Hepatocyte (in vitro differentiated cells): ENCODE measurements around the gene ENTHD1. TPM values are rescaled to one million over a fixed set of nuclear protein-coding genes. Genes with fewer than 3 reads are reported as not detected.

ENCODE experiments used
- DNase-seq: peaks from one replicate; pipeline ENCODE4 v3.0.0-alpha.2; 2016; ENCODE audit warnings: low spot score
- H2AFZ ChIP-seq: fragments of 200-600 bp; sonication (generic); 2 replicates; pipeline ENCODE4 v1.6.0; 2016; ENCODE audit warnings: antibody characterized with exemption, mild to moderate bottlenecking
- H3K27ac ChIP-seq: fragments of 200-600 bp; sonication (generic); 2 replicates; pipeline ENCODE4 v1.5.1; 2016; ENCODE audit warnings: mild to moderate bottlenecking
- H3K27me3 ChIP-seq: fragments of 200-600 bp; sonication (generic); 2 replicates; pipeline ENCODE4 v1.6.1; 2016
- H3K36me3 ChIP-seq: fragments of 200-600 bp; sonication (generic); replicated peaks from 2 replicates; pipeline ENCODE4 v1.5.1; 2016; ENCODE audit warnings: low read depth; ENCODE audit not compliant: insufficient read depth
- H3K4me1 ChIP-seq: fragments of 200-600 bp; sonication (generic); 2 replicates; pipeline ENCODE4 v1.5.1; 2016; ENCODE audit warnings: mild to moderate bottlenecking, moderate library complexity; ENCODE audit not compliant: insufficient read depth
- H3K4me2 ChIP-seq: fragments of 200-600 bp; sonication (generic); 2 replicates; pipeline ENCODE4 v1.6.0; 2016
- H3K4me3 ChIP-seq: fragments of 200-600 bp; sonication (generic); 2 replicates; pipeline ENCODE4 v1.5.1; 2016; ENCODE audit warnings: mild to moderate bottlenecking
- H3K79me2 ChIP-seq: fragments of 200-600 bp; sonication (generic); 2 replicates; pipeline ENCODE4 v1.6.0; 2017; ENCODE audit warnings: mild to moderate bottlenecking
- H3K9me2 ChIP-seq: fragments of 200-600 bp; sonication (generic); replicated peaks from 2 replicates; pipeline ENCODE4 v1.6.0; 2017; ENCODE audit warnings: mild to moderate bottlenecking; ENCODE audit not compliant: insufficient read depth
- H3K9me3 ChIP-seq: fragments of 200-600 bp; sonication (generic); 2 replicates; pipeline ENCODE4 v1.5.1; 2016; ENCODE audit warnings: low read depth, mild to moderate bottlenecking
- H4K20me1 ChIP-seq: fragments of 200-600 bp; sonication (generic); 2 replicates; pipeline ENCODE4 v1.6.0; 2016; ENCODE audit warnings: mild to moderate bottlenecking; ENCODE audit not compliant: insufficient read depth, poor library complexity, severe bottlenecking
- EZH2 ChIP-seq: fragments of 200-600 bp; sonication (generic); IDR thresholded peaks from 2 replicates; pipeline ENCODE4 v1.6.1; 2016; ENCODE audit warnings: antibody characterized with exemption, mild to moderate bottlenecking, borderline replicate concordance
- EZH2phosphoT487 ChIP-seq: fragments of 200-600 bp; sonication (generic); IDR thresholded peaks from one replicate; pipeline ENCODE4 v1.6.1; 2018; ENCODE audit warnings: antibody characterized with exemption, mild to moderate bottlenecking, low read depth, moderate library complexity; ENCODE audit not compliant: unreplicated experiment, severe bottlenecking
- WGBS: methylation state at CpG from one replicate; pipeline ENCODE4 v1.1.6; 2016; ENCODE audit warnings: low lambda C conversion rate; ENCODE audit errors: missing lambda C conversion rate; 5-methylcytosine and 5-hydroxymethylcytosine counted together
- polyA plus RNA-seq: library from polyadenylated mRNA; unstranded; fragments of >200 nt; fragmentation: Nextera tagmentation; extraction: Ambion mirVana; gene quantifications from 2 replicates; pipeline ENCODE4 v1.2.1, GENCODE V29; 2016
- small RNA-seq: library from RNA; depleted of rRNA; stranded (forward); fragments of <200 nt; gene quantifications from one replicate; pipeline ENCODE3, GENCODE V24; 2014
- total RNA-seq: library from RNA; depleted of rRNA; stranded (reverse); fragments of >200 nt; gene quantifications from 2 replicates; pipeline ENCODE4 v1.2.3, GENCODE V29; 2014
- TF ChIP-seq, protein P1 (sequence below): fragments of 200-600 bp; sonication (generic); IDR thresholded peaks from 2 replicates; pipeline ENCODE4 v1.5.1; 2016; ENCODE audit warnings: antibody characterized with exemption, mild to moderate bottlenecking; ENCODE audit not compliant: poor library complexity

Gene ENTHD1
- total and polyA plus RNA-seq, 2 experiments from 2014 or later, result not detected

DNA sequence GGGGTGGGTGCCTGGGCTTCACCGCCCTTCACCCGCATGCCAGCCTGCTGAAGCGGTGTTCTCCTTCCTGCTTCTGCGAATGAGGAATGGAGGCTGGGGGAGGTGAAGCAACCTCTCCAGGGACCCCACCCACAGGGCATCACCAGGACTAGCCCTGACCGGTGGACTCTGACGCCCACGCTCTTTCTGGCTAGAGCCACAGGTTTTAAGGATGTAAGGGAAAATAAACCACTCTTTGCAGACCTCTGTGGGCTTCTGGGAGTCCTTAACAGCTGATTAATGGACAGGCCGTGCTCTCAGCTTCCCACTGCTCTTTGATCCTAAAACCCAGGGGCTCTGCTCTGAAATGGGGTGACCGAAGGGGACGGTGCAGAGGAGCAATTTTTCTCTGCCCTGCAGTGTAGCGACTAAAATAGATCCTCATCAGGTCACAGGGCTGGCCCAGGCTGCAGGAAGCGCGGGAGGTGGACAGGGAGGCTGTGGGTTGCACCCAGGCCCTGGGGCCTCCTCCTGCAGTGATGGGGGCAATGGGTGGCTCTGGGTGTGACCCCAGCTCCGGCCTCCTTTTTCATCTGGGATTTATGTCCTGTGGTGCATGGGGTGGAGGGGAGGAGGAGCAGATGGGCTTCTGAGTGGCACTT lies 195.7 kb downstream of the ENTHD1 start:
- DNase-seq, result no peak
- no peaks in the 10 kb centered on the region for H3K9me2 ChIP-seq
- no peaks in the 10 kb centered on the region for H3K79me2 ChIP-seq
- no peaks in the 10 kb centered on the region for H3K4me1 ChIP-seq
- H3K4me2 ChIP-seq, result no peak overlapping the region
- no peak for TF ChIP-seq EZH2phosphoT487
- no peak for TF ChIP-seq EZH2
- TF ChIP-seq, protein P1, sequence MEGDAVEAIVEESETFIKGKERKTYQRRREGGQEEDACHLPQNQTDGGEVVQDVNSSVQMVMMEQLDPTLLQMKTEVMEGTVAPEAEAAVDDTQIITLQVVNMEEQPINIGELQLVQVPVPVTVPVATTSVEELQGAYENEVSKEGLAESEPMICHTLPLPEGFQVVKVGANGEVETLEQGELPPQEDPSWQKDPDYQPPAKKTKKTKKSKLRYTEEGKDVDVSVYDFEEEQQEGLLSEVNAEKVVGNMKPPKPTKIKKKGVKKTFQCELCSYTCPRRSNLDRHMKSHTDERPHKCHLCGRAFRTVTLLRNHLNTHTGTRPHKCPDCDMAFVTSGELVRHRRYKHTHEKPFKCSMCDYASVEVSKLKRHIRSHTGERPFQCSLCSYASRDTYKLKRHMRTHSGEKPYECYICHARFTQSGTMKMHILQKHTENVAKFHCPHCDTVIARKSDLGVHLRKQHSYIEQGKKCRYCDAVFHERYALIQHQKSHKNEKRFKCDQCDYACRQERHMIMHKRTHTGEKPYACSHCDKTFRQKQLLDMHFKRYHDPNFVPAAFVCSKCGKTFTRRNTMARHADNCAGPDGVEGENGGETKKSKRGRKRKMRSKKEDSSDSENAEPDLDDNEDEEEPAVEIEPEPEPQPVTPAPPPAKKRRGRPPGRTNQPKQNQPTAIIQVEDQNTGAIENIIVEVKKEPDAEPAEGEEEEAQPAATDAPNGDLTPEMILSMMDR, result no peak
- no peaks in the 10 kb centered on the region for H4K20me1 ChIP-seq
- no peaks in the 10 kb centered on the region for H3K27me3 ChIP-seq
- no peak overlapping the region for H3K27ac ChIP-seq
- H2AFZ ChIP-seq, result no peak overlapping the region
- 78% methylated on average over 14 of the region's 14 CpGs for WGBS
- H3K9me3 ChIP-seq, result no peaks in the 10 kb centered on the region
- H3K4me3 ChIP-seq, result no peak overlapping the region
- no peaks in the 10 kb centered on the region for H3K36me3 ChIP-seq

DNA sequence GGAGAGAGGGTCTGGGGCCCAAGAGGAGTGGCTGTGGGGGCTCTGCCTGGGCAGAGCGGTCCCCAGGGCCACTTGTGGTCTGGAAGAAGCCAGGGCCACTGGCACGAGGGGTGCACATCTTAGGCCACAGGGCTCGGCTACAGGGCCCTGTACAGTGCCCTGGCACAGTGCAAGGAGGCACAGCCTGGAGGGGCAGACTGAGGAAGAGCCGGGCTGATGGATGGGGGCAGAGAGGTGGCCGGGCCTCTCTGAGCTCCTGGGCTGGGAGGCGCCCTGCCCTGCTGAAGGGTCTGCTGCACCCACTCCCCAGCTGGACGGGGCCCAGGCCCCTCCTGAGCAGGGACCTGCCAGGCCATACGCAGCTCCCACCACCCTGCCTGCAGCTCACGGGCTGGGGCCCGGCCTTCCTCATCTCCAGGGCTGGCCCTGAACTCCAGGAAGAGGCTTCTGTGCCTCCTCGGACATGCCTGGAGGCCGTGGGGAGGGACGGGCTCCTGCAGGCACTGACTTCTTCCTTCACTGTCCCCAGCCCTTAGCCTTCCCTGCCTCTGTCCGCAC lies 199.5 kb downstream of the ENTHD1 start:
- no peak overlapping the region for H2AFZ ChIP-seq
- H3K9me2 ChIP-seq, result no peaks in the 10 kb centered on the region
- WGBS, result 72% methylated on average over 14 of the region's 14 CpGs
- H3K36me3 ChIP-seq, result no peaks in the 10 kb centered on the region
- H3K27me3 ChIP-seq, result peaks cover 4% of the 10 kb centered on the region
- H3K4me3 ChIP-seq, result no peak overlapping the region
- no peaks in the 10 kb centered on the region for H3K9me3 ChIP-seq
- H3K27ac ChIP-seq, result no peak overlapping the region
- DNase-seq, result no peak
- H3K4me2 ChIP-seq, result no peak overlapping the region
- no peaks in the 10 kb centered on the region for H3K79me2 ChIP-seq
- TF ChIP-seq, protein P1, result no peak
- TF ChIP-seq EZH2phosphoT487 (no peak), EZH2 (no peak)
- H3K4me1 ChIP-seq, result peaks cover 4% of the 10 kb centered on the region
- H4K20me1 ChIP-seq, result no peaks in the 10 kb centered on the region

Small RNA genes lying within 50 kb of the gene (small RNA-seq; reads per million reads assigned to genes)
- not detected for gene RN7SKP210

Other genes with a start within 250 kb of the ENTHD1 start
- 0.12 TPM in 1 of 2 replicates, not detected in the other for gene GRAP2, start 7.3 kb upstream of the ENTHD1 start, total RNA-seq
- 0.51 TPM in 1 of 2 replicates, not detected in the other for gene GRAP2, start 7.3 kb upstream of the ENTHD1 start, polyA plus RNA-seq
- not detected in 2 replicates for gene TMA7B, start 66.6 kb upstream of the ENTHD1 start, total RNA-seq
- gene TMA7B, start 66.6 kb upstream of the ENTHD1 start, polyA plus RNA-seq, result not detected in 2 replicates
- gene FAM83F, start 101.2 kb upstream of the ENTHD1 start, total RNA-seq, result 10.4 and 12.8 TPM in 2 replicates
- gene FAM83F, start 101.2 kb upstream of the ENTHD1 start, polyA plus RNA-seq, result 10.8 and 16.5 TPM in 2 replicates